ENCODE data around the gene FAAP100. TPM values are rescaled to one million over a fixed set of nuclear protein-coding genes. Genes with fewer than 3 reads are reported as not detected.
A peak's percentile ranks its signal among the peaks of the same experiment; 100 is the strongest.

The FAAP100 gene
- total and polyA plus RNA-seq, 7 donors: 6.6 to 27.2 (median 10.9) TPM

DNA sequence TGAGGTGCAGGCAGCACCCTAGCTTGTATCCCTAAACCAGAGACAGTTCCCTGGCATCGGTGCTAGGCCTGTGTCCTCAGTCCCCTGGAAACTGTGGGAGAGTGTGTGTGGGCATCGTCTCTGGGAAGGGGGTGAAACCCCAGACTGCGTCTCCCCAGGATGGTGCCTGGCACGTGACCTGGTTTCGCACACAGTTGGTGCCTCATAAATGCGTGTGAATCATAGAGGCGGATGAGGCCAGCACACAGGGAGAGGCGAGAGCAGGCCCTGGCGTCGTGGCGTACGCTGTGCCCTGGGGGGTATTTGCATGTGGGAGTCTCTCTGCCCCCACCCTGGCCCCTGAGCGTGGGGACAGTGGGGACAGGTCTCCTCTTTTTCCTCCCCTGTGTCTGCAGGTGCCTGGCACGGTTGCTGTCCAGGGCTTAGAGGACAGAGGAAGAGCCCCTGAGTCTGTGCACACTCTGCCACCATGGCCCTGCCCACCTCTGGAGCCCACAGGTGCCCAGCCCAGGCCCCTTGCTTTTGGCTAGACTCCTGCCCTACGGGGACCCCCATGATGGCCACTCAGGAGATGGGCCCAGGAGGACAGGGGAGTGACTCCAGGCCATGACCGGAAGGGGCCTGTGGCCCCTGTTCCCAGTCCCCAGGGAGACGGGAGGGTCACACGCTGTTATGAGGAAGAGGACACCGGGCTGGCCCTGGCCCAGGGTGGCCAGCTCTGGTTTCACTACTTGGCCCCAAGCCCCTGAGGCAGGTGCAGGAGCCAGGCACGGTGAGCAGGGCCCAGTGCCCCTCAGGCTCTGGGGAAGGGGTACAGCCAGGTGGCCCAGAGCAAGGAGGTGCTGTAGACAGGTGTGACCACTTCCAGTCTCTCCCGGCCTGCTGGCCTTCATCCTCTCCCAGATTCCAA is 25.2 kb downstream of the FAAP100 start:
- DNase-seq: no peak
- no peak overlapping the region for H3K27ac ChIP-seq
- no peaks in the 10 kb centered on the region for H3K36me3 ChIP-seq
- TF ChIP-seq, protein P1, sequence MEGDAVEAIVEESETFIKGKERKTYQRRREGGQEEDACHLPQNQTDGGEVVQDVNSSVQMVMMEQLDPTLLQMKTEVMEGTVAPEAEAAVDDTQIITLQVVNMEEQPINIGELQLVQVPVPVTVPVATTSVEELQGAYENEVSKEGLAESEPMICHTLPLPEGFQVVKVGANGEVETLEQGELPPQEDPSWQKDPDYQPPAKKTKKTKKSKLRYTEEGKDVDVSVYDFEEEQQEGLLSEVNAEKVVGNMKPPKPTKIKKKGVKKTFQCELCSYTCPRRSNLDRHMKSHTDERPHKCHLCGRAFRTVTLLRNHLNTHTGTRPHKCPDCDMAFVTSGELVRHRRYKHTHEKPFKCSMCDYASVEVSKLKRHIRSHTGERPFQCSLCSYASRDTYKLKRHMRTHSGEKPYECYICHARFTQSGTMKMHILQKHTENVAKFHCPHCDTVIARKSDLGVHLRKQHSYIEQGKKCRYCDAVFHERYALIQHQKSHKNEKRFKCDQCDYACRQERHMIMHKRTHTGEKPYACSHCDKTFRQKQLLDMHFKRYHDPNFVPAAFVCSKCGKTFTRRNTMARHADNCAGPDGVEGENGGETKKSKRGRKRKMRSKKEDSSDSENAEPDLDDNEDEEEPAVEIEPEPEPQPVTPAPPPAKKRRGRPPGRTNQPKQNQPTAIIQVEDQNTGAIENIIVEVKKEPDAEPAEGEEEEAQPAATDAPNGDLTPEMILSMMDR (IDR thresholded peaks at IDR 0.05): no peak
- TF ChIP-seq EP300 (IDR thresholded peaks at IDR 0.05) (no peak), POLR2A (IDR thresholded peaks at IDR 0.05) (no peak), POLR2AphosphoS5 (IDR thresholded peaks at IDR 0.05) (no peak)
- intact Hi-C loops (cut with DNase I): no loop called here
- peaks cover 0 to 28% (median 22%) of the 10 kb centered on the region in 4 donors for H3K4me1 ChIP-seq
- no peaks in the 10 kb centered on the region for H3K9me3 ChIP-seq
- WGBS, 2 donors: 70 to 86% methylated on average over 21 of the region's 21 CpGs
- H3K27me3 ChIP-seq: peaks cover 31 to 67% (median 66%) of the 10 kb centered on the region in 3 donors
- H3K4me3 ChIP-seq: no peak overlapping the region

DNA sequence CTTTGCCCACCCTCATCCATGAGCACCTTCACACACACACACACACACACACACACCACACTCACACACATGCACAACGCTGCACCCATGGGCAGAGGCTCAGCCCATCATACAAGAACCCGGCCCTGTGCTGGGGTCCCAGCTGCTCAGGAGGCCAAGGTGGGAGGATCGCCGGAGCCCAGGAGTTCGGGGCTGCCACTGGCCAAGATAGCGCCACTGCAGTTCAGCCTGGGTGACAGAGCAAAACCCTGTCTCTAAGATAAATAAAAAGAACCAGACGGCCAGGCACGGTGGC is 27.3 kb downstream of the FAAP100 start:
- TF ChIP-seq EP300 (IDR thresholded peaks at IDR 0.05): no peak
- TF ChIP-seq, protein P1 (IDR thresholded peaks at IDR 0.05): no peak
- no peak for TF ChIP-seq POLR2AphosphoS5 (IDR thresholded peaks at IDR 0.05)
- TF ChIP-seq POLR2A (IDR thresholded peaks at IDR 0.05): no peak
- Histone ChIP-seq H3K9me3 (no peaks in the 10 kb centered on the region), H3K4me1 (peaks cover 0 to 35% (median 26%) of the 10 kb centered on the region in 4 donors), H3K27ac (no peak overlapping the region), H3K27me3 (peaks cover 31 to 67% (median 66%) of the 10 kb centered on the region in 3 donors), H3K4me3 (no peak overlapping the region), H3K36me3 (no peaks in the 10 kb centered on the region)
- no peak for DNase-seq
- WGBS, 2 donors: 77 to 80% methylated on average over 8 of the region's 8 CpGs
- intact Hi-C loops (cut with DNase I): no loop called here

DNA sequence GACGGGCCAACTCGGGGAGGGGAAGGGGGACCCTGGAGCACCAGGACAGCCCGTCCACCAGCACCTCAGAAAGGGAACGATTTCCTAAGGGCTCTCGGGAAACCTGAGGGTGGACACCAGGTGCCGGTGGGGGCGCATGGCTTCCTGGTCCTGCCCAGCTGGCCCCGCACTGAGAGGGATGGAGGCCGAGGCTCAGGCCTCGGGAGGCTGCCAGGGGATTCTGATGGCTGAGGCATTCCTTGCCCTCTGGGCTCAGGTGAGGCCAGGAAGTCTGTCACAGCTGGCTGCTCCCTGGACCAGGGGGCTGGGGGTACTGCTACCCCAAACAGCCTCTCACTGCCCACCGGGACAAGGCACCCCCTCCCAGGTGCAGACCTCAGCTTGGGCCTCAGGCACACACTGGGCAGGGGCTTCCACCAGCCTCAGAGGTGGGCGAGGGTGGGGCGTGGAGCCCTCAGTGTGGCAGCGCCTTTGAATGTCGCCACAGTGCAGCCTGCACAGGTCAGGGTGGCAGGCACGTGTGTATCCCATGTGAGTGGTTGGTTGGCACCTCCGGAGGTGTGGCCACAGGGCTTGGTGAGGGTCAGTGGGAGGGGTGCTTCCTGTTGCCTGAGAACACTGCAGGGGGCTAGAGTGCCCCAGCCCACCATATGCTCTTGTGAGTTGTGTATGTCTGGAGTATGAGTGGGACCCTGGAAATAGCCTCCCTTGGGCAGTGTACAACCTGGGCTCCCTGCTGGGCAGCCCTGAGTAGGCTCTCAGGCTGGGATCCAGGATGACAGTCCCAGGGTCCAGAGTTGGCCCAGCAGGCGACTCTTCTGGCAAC is 27.9 kb downstream of the FAAP100 start:
- intact Hi-C loops (cut with DNase I): no loop called here
- Histone ChIP-seq H3K4me1 (peaks cover 0 to 41% (median 31%) of the 10 kb centered on the region in 4 donors), H3K27ac (no peak overlapping the region), H3K36me3 (no peaks in the 10 kb centered on the region), H3K9me3 (no peaks in the 10 kb centered on the region), H3K4me3 (no peak overlapping the region), H3K27me3 (peaks cover 31 to 64% (median 64%) of the 10 kb centered on the region in 3 donors)
- no peak for DNase-seq
- 74 to 82% methylated on average over 18 of the region's 18 CpGs for WGBS, 2 donors
- TF ChIP-seq POLR2A (IDR thresholded peaks at IDR 0.05) (no peak), POLR2AphosphoS5 (IDR thresholded peaks at IDR 0.05) (no peak), EP300 (IDR thresholded peaks at IDR 0.05) (no peak)
- TF ChIP-seq, protein P1 (IDR thresholded peaks at IDR 0.05): no peak

DNA sequence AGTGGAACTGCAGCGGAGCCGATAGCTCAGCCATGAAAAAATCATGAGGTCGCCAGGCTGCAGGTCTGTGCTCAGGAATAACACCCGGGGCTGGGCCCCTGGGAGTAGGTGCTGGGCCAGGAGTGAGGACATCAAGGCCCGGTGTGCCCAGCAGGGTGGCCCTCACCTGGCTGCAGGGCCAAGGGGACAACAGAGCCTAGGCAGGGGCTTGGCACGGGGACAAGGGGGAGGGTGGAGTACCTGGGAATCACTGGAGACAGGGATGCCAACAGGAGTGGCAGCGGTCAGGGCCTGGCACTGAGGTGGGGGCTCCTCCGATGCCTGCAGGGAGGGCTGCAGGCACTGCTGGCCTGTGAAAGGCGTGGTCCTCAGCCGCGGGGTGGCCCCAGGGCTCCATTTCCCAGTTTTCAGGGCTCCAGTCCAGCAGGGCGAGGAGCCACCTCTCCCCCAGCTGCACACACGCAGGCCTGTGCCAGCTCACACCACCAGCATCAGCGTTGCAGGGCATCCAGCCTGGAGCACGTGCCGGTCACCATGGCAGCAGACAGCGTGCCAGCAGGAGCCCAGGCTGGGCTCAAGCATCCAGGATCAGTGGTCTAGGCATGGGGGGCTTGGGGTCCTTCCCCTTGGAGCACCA is 28.6 kb downstream of the FAAP100 start:
- TF ChIP-seq POLR2A (IDR thresholded peaks at IDR 0.05) (no peak), EP300 (IDR thresholded peaks at IDR 0.05) (no peak), POLR2AphosphoS5 (IDR thresholded peaks at IDR 0.05) (peak in 1 of 4 donors; percentile 12)
- TF ChIP-seq, protein P1 (IDR thresholded peaks at IDR 0.05): no peak
- no peak overlapping the region for H3K27ac ChIP-seq
- H3K36me3 ChIP-seq: no peaks in the 10 kb centered on the region
- WGBS, 2 donors: 52 to 53% methylated on average over 17 of the region's 17 CpGs
- intact Hi-C loops (cut with DNase I): no loop called here
- H3K27me3 ChIP-seq: peaks cover 27 to 57% (median 57%) of the 10 kb centered on the region in 3 donors
- peak; percentile 83 for DNase-seq
- H3K9me3 ChIP-seq: no peaks in the 10 kb centered on the region
- H3K4me3 ChIP-seq: no peak overlapping the region
- peaks cover 0 to 48% (median 39%) of the 10 kb centered on the region in 4 donors for H3K4me1 ChIP-seq
